ENCODE measurements around the gene NGEF. TPM values are rescaled to one million over a fixed set of nuclear protein-coding genes. Genes with fewer than 3 reads are reported as not detected.

NGEF gene
- total RNA-seq, 1 experiment from 2014 or later = 1.9 TPM

GRCh38 chr2:232930059-232930400 is 83.0 kb downstream of the NGEF start:
- Histone ChIP-seq H3K27me3 (ENCODE audit: insufficient read depth, low read length) (peaks cover 35% of the 10 kb centered on the region), H3K9me3 (ENCODE audit: control insufficient read depth, low read depth, low read length) (no peaks in the 10 kb centered on the region), H4K91ac (ENCODE audit: insufficient read length, low read depth, low read length) (no peak overlapping the region), H2BK12ac (ENCODE audit: insufficient read length, low read depth, low read length) (no peak overlapping the region), H4K8ac (replicated peaks; ENCODE audit: insufficient read length, low read depth, low read length) (no peak overlapping the region), H3K4ac (ENCODE audit: low read depth, low read length) (no peak overlapping the region), H4K5ac (ENCODE audit: insufficient read length, low read depth, low read length) (no peak overlapping the region), H2BK15ac (ENCODE audit: low read depth, low read length) (no peak overlapping the region), H3K4me2 (ENCODE audit: insufficient read depth, insufficient read length, low read length) (no peak overlapping the region), H2AFZ (ENCODE audit: low read length) (no peak overlapping the region), H3K9ac (ENCODE audit: extremely low read depth, insufficient read length, low read length) (no peak overlapping the region), H3K79me1 (ENCODE audit: insufficient read depth, low read depth, low read length, poor library complexity, severe bottlenecking) (no peaks in the 10 kb centered on the region), H3K23me2 (ENCODE audit: insufficient read length, low read depth, low read length, poor library complexity, severe bottlenecking) (peaks cover 12% of the 10 kb centered on the region), H3K4me1 (ENCODE audit: insufficient read depth, low read length) (no peaks in the 10 kb centered on the region), H2BK120ac (ENCODE audit: low read depth, low read length, poor library complexity, severe bottlenecking) (no peak overlapping the region), H2AK5ac (ENCODE audit: insufficient read length, low read length) (no peak overlapping the region), H3K23ac (ENCODE audit: insufficient read length, low read depth, low read length) (no peak overlapping the region), H3K14ac (ENCODE audit: insufficient read depth, low read length) (no peak overlapping the region), H4K20me1 (ENCODE audit: control insufficient read depth, insufficient read depth, insufficient read length) (no peaks in the 10 kb centered on the region), H3K79me2 (ENCODE audit: insufficient read depth, low read length) (no peaks in the 10 kb centered on the region), H3T11ph (ENCODE audit: low read length) (no peak overlapping the region), H2BK20ac (ENCODE audit: low read depth, low read length, poor library complexity, severe bottlenecking) (no peak overlapping the region), H3K56ac (ENCODE audit: insufficient read length, low read depth, low read length) (no peak overlapping the region), H3K27ac (ENCODE audit: insufficient read length, low read depth, low read length) (no peak overlapping the region), H3K18ac (ENCODE audit: insufficient read length, low read depth, low read length) (no peak overlapping the region), H2BK5ac (ENCODE audit: insufficient read length, low read length) (no peak overlapping the region)
- H3K27ac Mint-ChIP-seq = no peak overlapping the region
- H3K9me3 Mint-ChIP-seq = peaks cover 0 to 2% of the 10 kb centered on the region in 2 experiments; a peak in 1 of 5 replicates
- no peaks in the 10 kb centered on the region for H3K36me3 Mint-ChIP-seq (ENCODE audit: insufficient read depth in 1 of 3, low read depth in 3 of 3)
- H3K4me3 Mint-ChIP-seq = peak overlapping the region in 1 of 2 experiments; percentile 80; a peak in 1 of 5 replicates
- H3K4me1 Mint-ChIP-seq = peaks cover 25 to 28% of the 10 kb centered on the region in 2 experiments
- peaks cover 78% of the 10 kb centered on the region for H3K27me3 Mint-ChIP-seq (ENCODE audit: low read depth)
- no peak for DNase-seq
- no peak for TF ChIP-seq CTCF (conservative IDR thresholded peaks at IDR 0.05)
- no CpG with 5 or more reads among the region's 8 CpGs for WGBS (ENCODE audit: extremely low coverage, insufficient read length, low lambda C conversion rate)

All from H9 (cell line).